Stimulated activated naive CD4-positive, alpha-beta T cell (primary cell): ENCODE data around the gene CNOT6.

ENCODE experiments used
- DNase-seq, 6 experiments: peaks; one replicate each; lab custom pipeline; 2025; lab: John Stamatoyannopoulos, UW

Gene CNOT6

GRCh38 chr5:180619563-180619915 is 125.4 kb downstream of the CNOT6 start:
- DNase-seq = no peak

DNA sequence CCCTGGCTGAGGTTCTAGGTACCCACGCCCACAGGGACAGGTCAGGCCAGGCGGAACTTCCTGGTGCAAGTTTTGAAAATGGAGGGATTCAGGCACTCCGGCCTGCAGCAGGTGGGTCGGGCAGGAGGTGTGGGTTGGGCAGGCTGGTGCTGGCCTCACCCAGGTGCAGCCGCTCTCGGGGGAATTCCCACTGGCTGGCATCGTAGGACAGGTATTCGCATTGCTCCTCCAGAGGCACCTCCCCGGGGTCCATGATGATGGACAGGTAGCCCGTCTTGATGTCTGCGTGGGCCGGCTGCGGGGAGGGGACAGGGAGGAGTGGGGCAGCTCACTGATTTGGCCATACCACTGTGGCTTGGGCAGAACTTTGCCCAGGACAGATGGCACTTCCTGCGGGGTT is 125.8 kb downstream of the CNOT6 start:
- DNase-seq = no peak

- no peak for DNase-seq
Observed at GRCh38 chr5:180621311-180621710, 127.1 kb downstream of the CNOT6 start.

DNA sequence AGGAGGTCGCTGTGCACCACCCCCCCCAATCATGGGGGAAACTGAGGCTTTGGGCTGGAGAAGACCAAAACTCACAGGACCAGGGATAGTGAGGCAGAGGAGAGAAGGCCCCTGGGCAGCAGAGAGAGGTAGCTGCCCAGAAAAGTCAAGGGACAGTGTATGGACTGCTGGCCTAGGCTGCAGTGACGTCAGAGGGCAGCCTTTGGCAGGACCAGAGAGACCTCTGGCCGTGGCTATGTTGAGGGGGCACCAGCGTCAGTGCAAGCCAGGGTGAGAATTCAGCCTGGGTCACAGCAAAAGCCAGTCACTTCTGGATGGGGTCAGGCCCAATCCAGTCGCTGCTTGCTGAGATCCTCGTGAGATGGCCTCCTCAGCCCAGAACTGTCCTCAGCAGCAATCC is 128.7 kb downstream of the CNOT6 start:
- no peak for DNase-seq

DNA sequence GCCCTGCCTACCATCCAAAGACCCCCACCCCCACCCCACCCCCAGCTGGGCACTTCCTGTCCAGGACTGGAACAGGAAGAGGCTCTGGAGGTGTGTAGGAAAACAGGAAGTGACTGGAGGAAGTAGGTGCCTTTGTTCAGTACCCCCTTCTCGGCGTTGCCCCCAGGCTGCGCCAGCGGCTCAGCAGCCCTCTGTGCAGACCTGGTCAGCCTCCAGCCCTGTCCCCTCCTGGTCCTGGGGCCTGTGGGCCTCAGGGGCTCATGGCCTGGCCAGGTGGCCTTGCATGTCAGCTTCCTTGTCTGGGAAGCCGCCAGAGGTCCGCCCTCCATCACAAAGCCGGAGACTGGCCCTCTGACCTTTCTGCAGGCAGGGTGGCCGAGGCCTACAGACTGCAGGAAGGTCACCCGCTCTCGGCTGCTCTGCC is 129.2 kb downstream of the CNOT6 start:
- DNase-seq = no peak

- no peak for DNase-seq
Observed at GRCh38 chr5:180623844-180624243, 129.7 kb downstream of the CNOT6 start.

GRCh38 chr5:180624587-180624986 is 130.4 kb downstream of the CNOT6 start:
- DNase-seq = no peak

DNA sequence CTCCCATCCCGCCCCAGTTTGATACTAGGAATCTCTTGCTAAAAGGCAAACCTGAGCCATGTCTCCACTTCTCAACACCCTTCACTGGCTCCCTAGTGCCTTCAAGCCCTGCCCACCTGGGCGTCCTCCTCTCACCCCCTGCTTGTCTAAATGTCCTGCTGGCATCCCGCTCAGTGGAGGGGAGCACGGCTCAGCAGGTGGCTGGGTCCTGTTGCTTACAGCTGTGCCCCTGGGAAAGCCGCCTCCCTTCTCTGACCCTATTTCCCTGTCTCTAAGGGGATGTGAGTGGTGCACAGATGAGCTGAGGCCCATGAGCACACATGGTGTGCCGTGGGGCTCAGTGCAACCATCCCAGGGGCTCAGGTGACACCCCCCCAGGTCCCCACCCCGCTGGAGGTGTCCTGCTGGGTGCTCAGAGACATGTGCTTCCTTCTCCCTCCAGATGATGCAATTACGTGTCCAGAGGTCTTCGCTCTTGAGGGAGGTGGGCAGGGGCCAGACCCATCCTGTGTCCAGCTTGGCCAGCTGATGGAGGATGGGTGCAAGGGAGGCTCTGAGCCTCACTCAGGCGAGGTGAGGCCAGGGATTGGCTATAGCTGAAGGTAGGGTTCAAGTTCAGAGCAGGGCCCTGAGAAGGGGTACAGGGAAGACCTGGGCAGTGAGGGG is 131.1 kb downstream of the CNOT6 start:
- no peak for DNase-seq

GRCh38 chr5:180625791-180626660 is 131.8 kb downstream of the CNOT6 start:
- no peak for DNase-seq

DNA sequence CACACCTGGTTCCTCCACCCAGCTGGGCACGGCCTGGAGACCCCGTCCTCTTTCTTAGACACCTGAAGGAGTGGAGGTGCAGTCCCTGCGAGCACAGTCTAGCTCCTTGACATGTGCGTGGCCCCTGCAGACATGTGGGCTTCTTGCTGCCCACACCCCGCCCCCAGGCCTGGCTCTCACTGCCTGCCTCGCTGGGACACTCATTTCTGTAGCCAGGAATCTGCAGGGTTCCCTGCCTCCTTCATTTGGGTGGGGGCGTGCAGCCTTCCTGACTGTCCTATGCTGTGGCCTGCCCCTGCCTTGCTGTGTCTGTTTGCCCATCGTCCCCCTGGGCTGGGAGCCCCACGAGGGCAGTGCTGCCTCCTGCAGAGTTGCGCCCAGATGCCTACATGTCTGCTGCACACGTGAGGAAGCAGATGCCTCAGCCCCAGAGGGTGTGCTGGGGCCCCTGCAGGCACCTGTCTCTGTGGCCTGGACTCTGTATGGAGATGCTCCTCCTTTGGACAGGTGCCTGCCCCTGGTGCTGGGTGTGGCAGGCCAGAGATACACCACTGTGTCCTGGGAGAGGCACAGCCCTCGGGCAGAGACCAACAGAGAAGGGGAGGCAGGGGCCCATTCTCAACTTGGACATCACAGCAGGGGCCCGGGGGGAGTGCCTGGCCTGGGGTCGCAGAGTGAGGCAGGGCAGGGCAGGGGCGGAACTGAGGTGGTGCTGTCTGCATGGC is 132.6 kb downstream of the CNOT6 start:
- DNase-seq = no peak

- no peak for DNase-seq
Observed at GRCh38 chr5:180627386-180628120, 133.4 kb downstream of the CNOT6 start.
